Measurements from ENCODE around the gene IL17D. TPM values are rescaled to one million over a fixed set of nuclear protein-coding genes. Genes with fewer than 3 reads are reported as not detected.

Gene IL17D
- total and polyA plus RNA-seq, 4 donors, result 0.05 to 0.19 (median 0.14) TPM

DNA sequence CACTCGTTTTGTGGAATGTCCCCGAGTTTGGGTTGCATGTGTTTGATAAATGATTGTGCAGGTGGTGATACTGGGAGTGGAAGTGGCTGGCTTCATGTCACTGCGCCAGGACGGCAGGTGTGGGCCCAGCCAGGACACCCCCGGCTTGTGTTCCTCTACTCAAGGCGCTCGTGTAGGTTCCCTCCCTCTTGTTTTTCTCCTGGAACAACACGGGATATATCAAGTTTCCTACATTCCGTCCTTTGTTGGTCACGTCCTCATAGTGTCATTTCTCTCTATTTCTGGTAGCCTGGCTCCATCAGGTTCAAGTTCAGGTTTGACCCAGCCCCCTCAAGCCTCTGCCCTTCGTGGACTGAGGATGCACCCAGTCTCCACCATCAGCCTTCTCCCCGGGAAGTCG is 16.3 kb downstream of the IL17D start (continued):
- TF ChIP-seq, protein P1, sequence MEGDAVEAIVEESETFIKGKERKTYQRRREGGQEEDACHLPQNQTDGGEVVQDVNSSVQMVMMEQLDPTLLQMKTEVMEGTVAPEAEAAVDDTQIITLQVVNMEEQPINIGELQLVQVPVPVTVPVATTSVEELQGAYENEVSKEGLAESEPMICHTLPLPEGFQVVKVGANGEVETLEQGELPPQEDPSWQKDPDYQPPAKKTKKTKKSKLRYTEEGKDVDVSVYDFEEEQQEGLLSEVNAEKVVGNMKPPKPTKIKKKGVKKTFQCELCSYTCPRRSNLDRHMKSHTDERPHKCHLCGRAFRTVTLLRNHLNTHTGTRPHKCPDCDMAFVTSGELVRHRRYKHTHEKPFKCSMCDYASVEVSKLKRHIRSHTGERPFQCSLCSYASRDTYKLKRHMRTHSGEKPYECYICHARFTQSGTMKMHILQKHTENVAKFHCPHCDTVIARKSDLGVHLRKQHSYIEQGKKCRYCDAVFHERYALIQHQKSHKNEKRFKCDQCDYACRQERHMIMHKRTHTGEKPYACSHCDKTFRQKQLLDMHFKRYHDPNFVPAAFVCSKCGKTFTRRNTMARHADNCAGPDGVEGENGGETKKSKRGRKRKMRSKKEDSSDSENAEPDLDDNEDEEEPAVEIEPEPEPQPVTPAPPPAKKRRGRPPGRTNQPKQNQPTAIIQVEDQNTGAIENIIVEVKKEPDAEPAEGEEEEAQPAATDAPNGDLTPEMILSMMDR (IDR thresholded peaks at IDR 0.05; ENCODE audit: low read depth, low read length, missing input control), result no peak
- no peak for TF ChIP-seq FOXA1 (IDR thresholded peaks at IDR 0.05)
- TF ChIP-seq SP1 (IDR thresholded peaks at IDR 0.05), result no peak
- TF ChIP-seq HNF4A (conservative IDR thresholded peaks at IDR 0.05), result no peak

DNA sequence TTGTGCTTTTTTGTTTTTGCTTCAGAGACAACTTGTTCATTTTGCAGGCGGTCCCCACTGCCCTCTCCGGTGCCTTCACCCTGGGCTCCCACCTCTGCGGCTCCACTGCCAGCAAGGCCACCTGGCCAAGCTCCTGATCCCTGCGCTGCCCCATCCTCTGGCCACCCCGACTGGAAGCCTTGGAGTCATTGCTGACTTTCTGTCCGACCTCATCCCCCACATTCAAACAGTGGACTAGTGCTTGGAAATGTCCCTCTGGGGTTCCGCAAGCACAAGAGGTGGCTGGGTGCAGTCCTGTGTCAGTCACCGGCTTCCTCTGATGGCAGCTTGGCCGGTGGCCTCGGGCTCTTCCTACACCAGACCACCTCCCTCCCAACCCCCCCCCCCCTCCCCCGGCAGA is 17.0 kb downstream of the IL17D start:
- Histone ChIP-seq H3K4me1 (ENCODE audit: control insufficient read depth in 4 of 4, insufficient read depth in 4 of 4, low read length in 3 of 4) (peaks cover 0 to 6% (median 4%) of the 10 kb centered on the region in 4 donors), H3K9ac (ENCODE audit: low read depth in 1 of 2, low read length in 2 of 2) (no peak overlapping the region), H3K27me3 (ENCODE audit: control insufficient read depth in 4 of 4, insufficient read depth in 4 of 4, low read length in 3 of 4) (peaks cover 0 to 5% (median 0%) of the 10 kb centered on the region in 4 donors), H3K9me3 (ENCODE audit: control insufficient read depth in 4 of 4, low read length in 3 of 4) (no peaks in the 10 kb centered on the region), H3K4me3 (ENCODE audit: low read depth in 1 of 3, low read length in 3 of 3) (no peak overlapping the region), H3K27ac (ENCODE audit: low read depth in 1 of 2, low read length in 2 of 2) (no peak overlapping the region), H3K36me3 (ENCODE audit: control insufficient read depth in 4 of 4, insufficient read depth in 3 of 4, low read depth in 1 of 4, low read length in 3 of 4) (no peaks in the 10 kb centered on the region)
- WGBS, result 84% methylated on average over 11 of the region's 11 CpGs
- TF ChIP-seq TAF1 (conservative IDR thresholded peaks at IDR 0.05) (no peak), RAD21 (IDR thresholded peaks at IDR 0.05) (no peak), JUND (IDR thresholded peaks at IDR 0.05) (no peak), EGR1 (IDR thresholded peaks at IDR 0.05; ENCODE audit: low read depth in 2 of 2) (no peak), RXRA (IDR thresholded peaks at IDR 0.05) (no peak), FOXA2 (IDR thresholded peaks at IDR 0.05) (no peak)
- TF ChIP-seq, protein P2, sequence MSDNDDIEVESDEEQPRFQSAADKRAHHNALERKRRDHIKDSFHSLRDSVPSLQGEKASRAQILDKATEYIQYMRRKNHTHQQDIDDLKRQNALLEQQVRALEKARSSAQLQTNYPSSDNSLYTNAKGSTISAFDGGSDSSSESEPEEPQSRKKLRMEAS (IDR thresholded peaks at IDR 0.05), result no peak
- TF ChIP-seq, protein P3, sequence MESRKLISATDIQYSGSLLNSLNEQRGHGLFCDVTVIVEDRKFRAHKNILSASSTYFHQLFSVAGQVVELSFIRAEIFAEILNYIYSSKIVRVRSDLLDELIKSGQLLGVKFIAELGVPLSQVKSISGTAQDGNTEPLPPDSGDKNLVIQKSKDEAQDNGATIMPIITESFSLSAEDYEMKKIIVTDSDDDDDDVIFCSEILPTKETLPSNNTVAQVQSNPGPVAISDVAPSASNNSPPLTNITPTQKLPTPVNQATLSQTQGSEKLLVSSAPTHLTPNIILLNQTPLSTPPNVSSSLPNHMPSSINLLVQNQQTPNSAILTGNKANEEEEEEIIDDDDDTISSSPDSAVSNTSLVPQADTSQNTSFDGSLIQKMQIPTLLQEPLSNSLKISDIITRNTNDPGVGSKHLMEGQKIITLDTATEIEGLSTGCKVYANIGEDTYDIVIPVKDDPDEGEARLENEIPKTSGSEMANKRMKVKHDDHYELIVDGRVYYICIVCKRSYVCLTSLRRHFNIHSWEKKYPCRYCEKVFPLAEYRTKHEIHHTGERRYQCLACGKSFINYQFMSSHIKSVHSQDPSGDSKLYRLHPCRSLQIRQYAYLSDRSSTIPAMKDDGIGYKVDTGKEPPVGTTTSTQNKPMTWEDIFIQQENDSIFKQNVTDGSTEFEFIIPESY (IDR thresholded peaks at IDR 0.05), result no peak
- DNase-seq (ENCODE audit: low spot score), result no peak

DNA sequence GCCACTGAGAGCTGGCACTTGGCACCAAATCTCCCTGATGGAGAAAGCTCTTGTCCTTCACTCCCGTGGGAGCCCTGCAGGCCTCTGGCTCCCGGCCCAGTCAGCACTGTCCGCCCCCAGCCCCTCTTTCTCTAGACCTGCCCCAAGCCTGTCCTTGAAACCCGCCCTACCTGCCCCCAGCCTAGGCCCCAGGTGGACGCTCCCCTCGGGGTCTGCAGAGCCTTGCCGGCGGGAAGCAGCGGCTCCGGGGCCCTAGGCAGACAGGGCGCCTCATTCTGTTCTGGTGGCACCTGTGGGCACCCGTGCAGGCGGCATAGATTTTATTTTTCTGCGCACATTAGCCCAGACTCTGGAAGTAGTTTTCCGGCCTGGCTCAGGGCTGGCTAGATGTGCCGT is 17.6 kb downstream of the IL17D start:
- Histone ChIP-seq H3K9ac (ENCODE audit: low read depth in 1 of 2, low read length in 2 of 2) (no peak overlapping the region), H3K4me3 (ENCODE audit: low read depth in 1 of 3, low read length in 3 of 3) (no peak overlapping the region), H3K36me3 (ENCODE audit: control insufficient read depth in 4 of 4, insufficient read depth in 3 of 4, low read depth in 1 of 4, low read length in 3 of 4) (no peaks in the 10 kb centered on the region), H3K4me1 (ENCODE audit: control insufficient read depth in 4 of 4, insufficient read depth in 4 of 4, low read length in 3 of 4) (peaks cover 0 to 6% (median 4%) of the 10 kb centered on the region in 4 donors), H3K27me3 (ENCODE audit: control insufficient read depth in 4 of 4, insufficient read depth in 4 of 4, low read length in 3 of 4) (peaks cover 0 to 5% (median 0%) of the 10 kb centered on the region in 4 donors), H3K27ac (ENCODE audit: low read depth in 1 of 2, low read length in 2 of 2) (no peak overlapping the region), H3K9me3 (ENCODE audit: control insufficient read depth in 4 of 4, low read length in 3 of 4) (no peaks in the 10 kb centered on the region)
- WGBS, result 81% methylated on average over 16 of the region's 16 CpGs
- TF ChIP-seq NR2F2 (IDR thresholded peaks at IDR 0.05), result no peak
- no peak for TF ChIP-seq EGR1 (IDR thresholded peaks at IDR 0.05; ENCODE audit: low read depth in 2 of 2)
- TF ChIP-seq HNF4A (conservative IDR thresholded peaks at IDR 0.05), result no peak
- TF ChIP-seq FOXA2 (IDR thresholded peaks at IDR 0.05), result no peak
- TF ChIP-seq, protein P1 (IDR thresholded peaks at IDR 0.05; ENCODE audit: low read depth, low read length, missing input control), result no peak
- TF ChIP-seq HNF4G (IDR thresholded peaks at IDR 0.05), result no peak
- no peak for DNase-seq (ENCODE audit: low spot score)

All from liver (tissue), 9 donors.